Astrocyte of the spinal cord (primary cell): ENCODE results near the gene ACKR1.

Source experiments
- DNase-seq: peaks from one replicate; pipeline ENCODE4 v3.0.0; 2011; ENCODE audit warnings: low read depth, low spot score
- H3K4me3 ChIP-seq: 2 replicates; pipeline ENCODE4 v1.5.1; 2011; ENCODE audit warnings: low read depth, mild to moderate bottlenecking, low read length, moderate library complexity
- CTCF ChIP-seq: IDR thresholded peaks from 2 replicates; pipeline ENCODE4 v1.5.1; 2012; ENCODE audit warnings: low read depth, mild to moderate bottlenecking, low read length, inconsistent platforms
- in situ Hi-C: cut with HindIII; loops from 2 replicates; pipeline ENCODE4 v1.10.0; 2017; ENCODE audit warnings: low sequenced_read_pairs

ACKR1 gene

GRCh38 chr1:159239551-159240220 is 35.0 kb downstream of the ACKR1 start:
- no peak for DNase-seq
- in situ Hi-C loops: no loop called here
- H3K4me3 ChIP-seq: no peak overlapping the region
- no peak for TF ChIP-seq CTCF

GRCh38 chr1:159247266-159247665 is 42.6 kb downstream of the ACKR1 start:
- H3K4me3 ChIP-seq: no peak overlapping the region
- no peak for DNase-seq
- TF ChIP-seq CTCF: no peak
- in situ Hi-C loops: no loop called here

- DNase-seq: no peak
- in situ Hi-C loops: no loop called here
- TF ChIP-seq CTCF: no peak
- no peak overlapping the region for H3K4me3 ChIP-seq
Measured at GRCh38 chr1:159248311-159248710, 43.6 kb downstream of the ACKR1 start.

- H3K4me3 ChIP-seq: no peak overlapping the region
- in situ Hi-C loops: no loop called here
- DNase-seq: no peak
- no peak for TF ChIP-seq CTCF
Measured at GRCh38 chr1:159250638-159251216, 46.1 kb downstream of the ACKR1 start.
